ENCODE measurements around the gene SLC12A9.

The SLC12A9 gene

GRCh38 chr7:100864263-100864845, 11.8 kb downstream of the SLC12A9 start:
- DNase-seq: no peak

GRCh38 chr7:100865372-100865911, 12.9 kb downstream of the SLC12A9 start:
- no peak for DNase-seq

GRCh38 chr7:100865938-100866728, 13.6 kb downstream of the SLC12A9 start:
- no peak for DNase-seq

GRCh38 chr7:100866729-100867039, 14.2 kb downstream of the SLC12A9 start:
- no peak for DNase-seq

GRCh38 chr7:100867040-100867775, 14.7 kb downstream of the SLC12A9 start, which contains the start of gene TRIP6:
Gene TRIP6, plus strand, starts transcription at chr7:100867387. Its CDS starts 111 bp downstream, at chr7:100867498.
- DNase-seq: peak; percentile 48

- no peak for DNase-seq
Measured at GRCh38 chr7:100867776-100868485, 15.4 kb downstream of the SLC12A9 start.

GRCh38 chr7:100873599-100874299, 21.2 kb downstream of the SLC12A9 start:
- DNase-seq: no peak

- no peak for DNase-seq
Measured at GRCh38 chr7:100874300-100874576, 21.7 kb downstream of the SLC12A9 start.

- DNase-seq: peak; percentile 97
Measured at GRCh38 chr7:100874577-100875355, 22.3 kb downstream of the SLC12A9 start, which contains the start of gene SRRT. Gene SRRT, plus strand, starts transcription at chr7:100875103. Its CDS starts 488 bp downstream, at chr7:100875591.

- DNase-seq: no peak
Measured at GRCh38 chr7:100875356-100875751, 22.8 kb downstream of the SLC12A9 start.

- no peak for DNase-seq
Measured at GRCh38 chr7:100878013-100878412, 25.5 kb downstream of the SLC12A9 start.

GRCh38 chr7:100878685-100879084, 26.2 kb downstream of the SLC12A9 start:
- DNase-seq: no peak

- no peak for DNase-seq
Measured at GRCh38 chr7:100879685-100880261, 27.3 kb downstream of the SLC12A9 start.

- DNase-seq: no peak
Measured at GRCh38 chr7:100880645-100881044, 28.1 kb downstream of the SLC12A9 start.

- no peak for DNase-seq
Measured at GRCh38 chr7:100881136-100881535, 28.6 kb downstream of the SLC12A9 start.

GRCh38 chr7:100882201-100882600, 29.7 kb downstream of the SLC12A9 start:
- DNase-seq: no peak

- no peak for DNase-seq
Measured at GRCh38 chr7:100882785-100883526, 30.4 kb downstream of the SLC12A9 start.

GRCh38 chr7:100884736-100885439, 32.4 kb downstream of the SLC12A9 start:
- no peak for DNase-seq

- DNase-seq: no peak
Measured at GRCh38 chr7:100885440-100886141, 33.1 kb downstream of the SLC12A9 start.
